ENCODE results near the gene GRK3. TPM values are rescaled to one million over a fixed set of nuclear protein-coding genes. Genes with fewer than 3 reads are reported as not detected.

Gene GRK3
- total RNA-seq, 1 experiment from 2014 or later, result 0.37 TPM

DNA sequence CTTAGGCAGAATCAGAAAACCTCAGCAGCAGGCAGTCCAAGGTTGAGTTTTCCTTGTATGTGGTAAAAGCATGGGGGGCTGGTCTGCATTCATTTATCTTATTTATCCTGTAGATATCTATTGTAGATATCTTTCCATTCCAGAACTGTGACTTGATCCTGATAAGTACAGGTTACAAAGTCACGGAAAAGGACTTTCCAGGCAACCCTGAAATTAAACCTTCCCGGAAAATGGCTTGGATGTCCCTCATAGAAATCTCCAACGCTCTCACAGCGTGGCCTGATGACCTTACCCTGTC is 128.7 kb downstream of the GRK3 start:
- Histone ChIP-seq H3K9me2 (ENCODE audit: insufficient read depth) (no peaks in the 10 kb centered on the region), H4K20me1 (ENCODE audit: insufficient read depth) (no peaks in the 10 kb centered on the region), H3K27me3 (ENCODE audit: insufficient read depth, low read depth) (peaks cover 37% of the 10 kb centered on the region), H3K9me3 (ENCODE audit: insufficient read depth, low read depth) (no peaks in the 10 kb centered on the region), H2AFZ (no peak overlapping the region), H3K4me2 (no peak overlapping the region), H3K36me3 (ENCODE audit: low read depth) (no peaks in the 10 kb centered on the region), H3F3A (ENCODE audit: insufficient read depth, low read depth) (no peaks in the 10 kb centered on the region), H3K27ac (no peak overlapping the region), H3K79me2 (ENCODE audit: low read depth) (no peaks in the 10 kb centered on the region), H3K4me1 (replicated peaks; ENCODE audit: insufficient read depth) (no peaks in the 10 kb centered on the region), H3K4me3 (no peak overlapping the region)
- intact Hi-C loops (cut with micrococcal nuclease; ENCODE audit: unreplicated experiment), result no loop called here
- no TSS peak for BruUV-seq (replicated peaks)
- CTCF ChIA-PET, result no interaction called here
- TF ChIP-seq EZH2 (IDR thresholded peaks at IDR 0.05; ENCODE audit: low read depth), result no peak
- TF ChIP-seq, protein P1, sequence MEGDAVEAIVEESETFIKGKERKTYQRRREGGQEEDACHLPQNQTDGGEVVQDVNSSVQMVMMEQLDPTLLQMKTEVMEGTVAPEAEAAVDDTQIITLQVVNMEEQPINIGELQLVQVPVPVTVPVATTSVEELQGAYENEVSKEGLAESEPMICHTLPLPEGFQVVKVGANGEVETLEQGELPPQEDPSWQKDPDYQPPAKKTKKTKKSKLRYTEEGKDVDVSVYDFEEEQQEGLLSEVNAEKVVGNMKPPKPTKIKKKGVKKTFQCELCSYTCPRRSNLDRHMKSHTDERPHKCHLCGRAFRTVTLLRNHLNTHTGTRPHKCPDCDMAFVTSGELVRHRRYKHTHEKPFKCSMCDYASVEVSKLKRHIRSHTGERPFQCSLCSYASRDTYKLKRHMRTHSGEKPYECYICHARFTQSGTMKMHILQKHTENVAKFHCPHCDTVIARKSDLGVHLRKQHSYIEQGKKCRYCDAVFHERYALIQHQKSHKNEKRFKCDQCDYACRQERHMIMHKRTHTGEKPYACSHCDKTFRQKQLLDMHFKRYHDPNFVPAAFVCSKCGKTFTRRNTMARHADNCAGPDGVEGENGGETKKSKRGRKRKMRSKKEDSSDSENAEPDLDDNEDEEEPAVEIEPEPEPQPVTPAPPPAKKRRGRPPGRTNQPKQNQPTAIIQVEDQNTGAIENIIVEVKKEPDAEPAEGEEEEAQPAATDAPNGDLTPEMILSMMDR (conservative IDR thresholded peaks at IDR 0.05), result no peak
- POLR2A ChIA-PET (ENCODE audit: unreplicated experiment), result interaction anchor here (0.6 kb wide), 1 partner anchor 517 kb away, joined by 3 read pairs; no protein-coding TSS in a partner anchor
- no peak for DNase-seq

DNA sequence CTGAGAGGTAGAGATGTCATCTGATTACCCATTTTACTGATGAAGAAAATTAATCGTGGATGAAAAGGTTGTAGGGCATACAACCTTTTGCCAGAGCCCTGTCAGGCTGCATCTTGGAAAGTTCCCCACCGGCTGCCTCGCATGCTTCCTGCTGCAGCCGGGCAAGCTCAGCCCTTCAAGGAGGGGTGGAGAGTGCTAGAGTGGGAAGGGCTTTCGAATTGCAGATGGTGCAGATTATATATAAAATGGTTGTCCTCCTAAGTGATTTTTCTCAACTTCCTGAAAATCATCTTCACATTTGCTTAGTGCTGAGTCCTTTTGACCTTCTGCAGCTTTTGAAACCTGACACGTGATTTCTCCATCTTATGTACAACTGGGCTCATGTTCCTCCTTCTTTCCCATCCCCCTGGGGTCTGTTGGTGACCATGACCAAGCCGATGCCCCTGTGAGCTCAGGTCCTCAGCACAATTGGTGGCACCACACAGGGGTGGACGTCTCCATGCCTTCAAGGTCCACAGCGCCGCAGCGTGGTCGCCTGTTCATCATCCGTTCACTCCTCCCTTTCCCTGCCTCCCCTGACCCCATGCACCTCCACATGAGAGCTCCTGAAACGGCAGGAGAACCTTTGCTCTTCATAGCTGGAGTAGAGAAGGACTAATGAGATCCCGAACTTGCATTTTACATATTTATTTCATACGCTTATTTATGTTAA is 129.9 kb downstream of the GRK3 start:
- no peak overlapping the region for H3K27ac ChIP-seq
- POLR2A ChIA-PET (ENCODE audit: unreplicated experiment), result no interaction called here
- BruUV-seq (replicated peaks), result no TSS peak
- intact Hi-C loops (cut with micrococcal nuclease; ENCODE audit: unreplicated experiment), result no loop called here
- no peak overlapping the region for H3K4me3 ChIP-seq
- H3K79me2 ChIP-seq (ENCODE audit: low read depth), result no peaks in the 10 kb centered on the region
- no peak overlapping the region for H2AFZ ChIP-seq
- H3F3A ChIP-seq (ENCODE audit: insufficient read depth, low read depth), result no peaks in the 10 kb centered on the region
- no peaks in the 10 kb centered on the region for H3K36me3 ChIP-seq (ENCODE audit: low read depth)
- CTCF ChIA-PET, result no interaction called here
- H3K4me2 ChIP-seq, result no peak overlapping the region
- no peaks in the 10 kb centered on the region for H3K4me1 ChIP-seq (replicated peaks; ENCODE audit: insufficient read depth)
- no peaks in the 10 kb centered on the region for H4K20me1 ChIP-seq (ENCODE audit: insufficient read depth)
- peaks cover 39% of the 10 kb centered on the region for H3K27me3 ChIP-seq (ENCODE audit: insufficient read depth, low read depth)
- TF ChIP-seq, protein P1 (conservative IDR thresholded peaks at IDR 0.05), result no peak
- TF ChIP-seq EZH2 (IDR thresholded peaks at IDR 0.05; ENCODE audit: low read depth), result no peak
- no peak for DNase-seq
- no peaks in the 10 kb centered on the region for H3K9me2 ChIP-seq (ENCODE audit: insufficient read depth)
- no peaks in the 10 kb centered on the region for H3K9me3 ChIP-seq (ENCODE audit: insufficient read depth, low read depth)

DNA sequence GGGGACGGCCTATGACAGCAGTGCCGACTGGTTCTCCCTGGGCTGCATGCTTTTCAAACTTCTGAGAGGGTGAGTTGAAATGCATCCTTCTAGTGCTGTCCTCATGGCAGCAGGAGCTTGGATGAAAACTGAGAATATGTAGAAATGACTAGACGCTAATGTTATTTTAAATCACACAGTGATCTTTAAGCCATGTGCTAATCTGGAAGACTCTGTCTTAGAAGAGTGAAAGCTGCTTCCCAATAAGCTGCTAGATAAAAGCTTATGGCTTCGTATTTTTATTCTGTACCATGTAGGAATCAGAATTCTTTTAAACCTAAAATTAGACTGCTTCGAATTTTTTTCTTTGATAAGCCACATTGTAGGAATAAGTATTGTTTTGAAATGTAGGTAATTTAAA is 130.7 kb downstream of the GRK3 start:
- TF ChIP-seq, protein P1 (conservative IDR thresholded peaks at IDR 0.05), result no peak
- TF ChIP-seq EZH2 (IDR thresholded peaks at IDR 0.05; ENCODE audit: low read depth), result no peak
- intact Hi-C loops (cut with micrococcal nuclease; ENCODE audit: unreplicated experiment), result no loop called here
- no TSS peak for BruUV-seq (replicated peaks)
- Histone ChIP-seq H4K20me1 (ENCODE audit: insufficient read depth) (no peaks in the 10 kb centered on the region), H3K27ac (no peak overlapping the region), H3K4me2 (no peak overlapping the region), H3K4me1 (replicated peaks; ENCODE audit: insufficient read depth) (no peaks in the 10 kb centered on the region), H3K79me2 (ENCODE audit: low read depth) (no peaks in the 10 kb centered on the region), H3K27me3 (ENCODE audit: insufficient read depth, low read depth) (peaks cover 39% of the 10 kb centered on the region), H3K4me3 (no peak overlapping the region), H3K36me3 (ENCODE audit: low read depth) (no peaks in the 10 kb centered on the region), H3F3A (ENCODE audit: insufficient read depth, low read depth) (no peaks in the 10 kb centered on the region), H3K9me2 (ENCODE audit: insufficient read depth) (no peaks in the 10 kb centered on the region), H3K9me3 (ENCODE audit: insufficient read depth, low read depth) (no peaks in the 10 kb centered on the region), H2AFZ (no peak overlapping the region)
- no peak for DNase-seq
- CTCF ChIA-PET, result no interaction called here
- POLR2A ChIA-PET (ENCODE audit: unreplicated experiment), result no interaction called here
